T-cell (primary cell): Measurements from ENCODE around the gene SNRPB. TPM values are rescaled to one million over a fixed set of nuclear protein-coding genes. Genes with fewer than 3 reads are reported as not detected.
"Not testable (repeated sequence)": the region's sequence is repeated elsewhere in the genome, so short reads cannot be mapped to it uniquely, and the experiment has no call there.

ENCODE experiments used
- ATAC-seq, 4 experiments: fragments of 200-7000 bp in 3 of 4; fragments of 150-1000 bp in 1 of 4; cut with Tn5 transposase; replicated peaks in 1 of 4; 1 replicate in 3 of 4; 2 replicates in 1 of 4; pipeline ENCODE4 v1.10.0; 2021; ENCODE audit warnings: moderate library complexity in 3 of 4, mild to moderate bottlenecking in 2 of 4, moderate number of reproducible peaks in 1 of 4
- CTCF ChIA-PET, 2 donors: fragments of 300-600 bp; sonication (Branson Sonifier 250); formaldehyde crosslinking; loops; one replicate each; lab custom pipeline; 2022; ENCODE audit warnings: antibody characterized with exemption in 2 of 2; lab: Charles Lee
- POLR2A ChIA-PET, 2 donors: fragments of 300-600 bp; sonication (Branson Sonifier 250); formaldehyde crosslinking; loops; one replicate each; lab custom pipeline; 2022; ENCODE audit warnings: antibody characterized with exemption in 2 of 2; lab: Charles Lee
- DNase-seq, 35 experiments: peaks; one replicate each; pipeline versions ENCODE4 v3.0.0 to v3.0.0-alpha.2; 2013 to 2023
- H3K27ac ChIP-seq: one replicate; pipeline ENCODE4 v1.5.1; 2013; ENCODE audit warnings: low read length
- H3K27me3 ChIP-seq, 2 experiments: replicated peaks in 1 of 2; 1 replicate in 1 of 2; 2 replicates in 1 of 2; pipeline versions ENCODE4 v1.6.1 to v1.7.0; 2013; ENCODE audit warnings: low read length in 1 of 2, mixed read lengths in 1 of 2; ENCODE audit not compliant: control insufficient read depth in 2 of 2, insufficient read depth in 2 of 2; ENCODE audit errors: extremely low read depth in 1 of 2
- H3K36me3 ChIP-seq, 2 donors: 1 replicate in 1 of 2; 2 replicates in 1 of 2; pipeline versions ENCODE4 v1.6.1 to v1.7.0; 2013; ENCODE audit warnings: low read length in 1 of 2; ENCODE audit not compliant: control insufficient read depth in 2 of 2, insufficient read depth in 1 of 2; ENCODE audit errors: extremely low read depth in 1 of 2
- H3K4me1 ChIP-seq, 2 experiments: 1 replicate in 1 of 2; 2 replicates in 1 of 2; pipeline versions ENCODE4 v1.6.1 to v1.7.0; 2013; ENCODE audit warnings: low read length in 2 of 2, mixed read lengths in 1 of 2; ENCODE audit not compliant: insufficient read depth in 2 of 2, control insufficient read depth in 1 of 2; ENCODE audit errors: extremely low read depth in 1 of 2
- H3K4me3 ChIP-seq, 2 donors: 1 replicate in 1 of 2; 2 replicates in 1 of 2; pipeline versions ENCODE4 v1.5.1 to v1.7.0; 2013; ENCODE audit warnings: mild to moderate bottlenecking in 2 of 2, low read length in 1 of 2, moderate library complexity in 1 of 2; ENCODE audit not compliant: control insufficient read depth in 1 of 2; ENCODE audit errors: extremely low read depth in 1 of 2
- H3K9me3 ChIP-seq: 2 replicates; pipeline ENCODE4 v1.7.0; 2013
- H3K27ac Mint-ChIP-seq, 2 donors: one replicate each; pipeline ENCODE4 v1.8.0; 2020 to 2021; ENCODE audit warnings: mild to moderate bottlenecking in 2 of 2, mixed read lengths in 2 of 2
- H3K27me3 Mint-ChIP-seq, 2 donors: one replicate each; pipeline ENCODE4 v1.8.0; 2021 to 2022; ENCODE audit warnings: mixed read lengths in 2 of 2
- H3K36me3 Mint-ChIP-seq: one replicate; pipeline ENCODE4 v1.8.0; 2021; ENCODE audit warnings: mixed read lengths
- H3K4me1 Mint-ChIP-seq, 3 donors: one replicate each; pipeline ENCODE4 v1.8.0; 2020 to 2022; ENCODE audit warnings: mixed read lengths in 3 of 3, mild to moderate bottlenecking in 1 of 3
- H3K4me3 Mint-ChIP-seq, 3 donors: one replicate each; pipeline ENCODE4 v1.8.0; 2020 to 2022; ENCODE audit warnings: mild to moderate bottlenecking in 3 of 3, mixed read lengths in 3 of 3, moderate library complexity in 3 of 3
- H3K9me3 Mint-ChIP-seq, 3 donors: one replicate each; pipeline ENCODE4 v1.8.0; 2020 to 2022; ENCODE audit warnings: mixed read lengths in 3 of 3
- WGBS: methylation state at CpG from one replicate; pipeline ENCODE4 v1.1.5; 2013; ENCODE audit warnings: missing lambda C conversion rate; ENCODE audit not compliant: insufficient coverage; 5-methylcytosine and 5-hydroxymethylcytosine counted together
- total RNA-seq, 35 experiments: library from RNA in 6 of 35; stranded (reverse) in 6 of 35; fragments of 120-200 nt in 1 of 35; gene quantifications; one replicate each; pipeline versions ENCODE4 v1.2.1 to v1.2.4 and lab custom pipeline; 2013 to 2026

The SNRPB gene
- total RNA-seq, 5 donors from 2014 or later (not counting 1 experiment from before 2014, with no cell fraction given): 120 to 139 (median 128) TPM

- POLR2A ChIA-PET, H3K9me3 ChIP-seq, H3K27ac ChIP-seq, H3K36me3 ChIP-seq, H3K4me3 ChIP-seq, DNase-seq, H3K27me3 Mint-ChIP-seq, H3K36me3 Mint-ChIP-seq, H3K9me3 Mint-ChIP-seq, ATAC-seq, H3K27me3 ChIP-seq, H3K4me3 Mint-ChIP-seq, CTCF ChIA-PET, H3K27ac Mint-ChIP-seq: not testable (repeated sequence)
- no CpG with 5 or more reads among the region's 5 CpGs for WGBS
- H3K4me1 Mint-ChIP-seq: peaks cover 24 to 27% (median 25%) of the 10 kb centered on the region in 3 donors
- H3K4me1 ChIP-seq: peaks cover 0 to 18% of the 10 kb centered on the region in 2 experiments
Measured at GRCh38 chr20:2506426-2506825, 35.8 kb upstream of the SNRPB start.

GRCh38 chr20:2504803-2505202 lies 34.2 kb upstream of the SNRPB start:
- POLR2A ChIA-PET, H3K27me3 Mint-ChIP-seq, H3K27ac ChIP-seq, H3K9me3 Mint-ChIP-seq, H3K27me3 ChIP-seq, ATAC-seq, H3K9me3 ChIP-seq, H3K4me3 Mint-ChIP-seq, H3K4me3 ChIP-seq, DNase-seq, H3K27ac Mint-ChIP-seq, H3K36me3 ChIP-seq: not testable (repeated sequence)
- H3K4me1 ChIP-seq: peaks cover 0 to 18% of the 10 kb centered on the region in 2 experiments
- WGBS: no CpG with 5 or more reads among the region's 2 CpGs
- H3K4me1 Mint-ChIP-seq: peaks cover 24 to 27% (median 25%) of the 10 kb centered on the region in 3 donors
- CTCF ChIA-PET: interaction anchor here in 1 of 2 donors (1.3 kb wide), 1 partner anchor 17 kb away, joined by 3 read pairs; no protein-coding TSS in a partner anchor
- peaks cover 11% of the 10 kb centered on the region for H3K36me3 Mint-ChIP-seq

DNA sequence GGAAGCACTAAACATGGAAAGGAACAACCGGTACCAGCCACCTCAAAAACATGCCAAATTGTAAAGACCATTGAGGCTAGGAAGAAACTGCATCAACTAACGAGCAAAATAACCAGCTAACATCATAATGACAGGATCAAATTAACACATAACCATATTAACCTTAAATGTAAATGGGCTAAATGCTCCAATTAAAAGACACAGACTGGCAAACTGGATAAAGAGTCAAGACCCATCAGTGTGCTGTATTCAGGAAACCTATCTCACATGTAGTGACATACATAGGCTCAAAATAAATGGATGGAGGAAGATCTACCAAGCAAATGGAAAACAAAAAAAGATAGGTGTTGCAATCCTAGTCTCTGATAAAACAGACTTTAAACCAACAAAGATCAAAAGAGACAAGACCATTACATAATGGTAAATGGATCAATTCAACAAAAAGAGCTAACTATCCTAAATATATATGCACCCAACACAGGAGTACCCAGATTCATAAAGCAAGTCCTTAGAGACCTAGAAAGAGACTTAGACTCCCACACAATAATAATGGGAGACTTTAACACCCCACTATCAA lies 32.3 kb upstream of the SNRPB start:
- peaks cover 0 to 17% of the 10 kb centered on the region in 2 donors for H3K36me3 ChIP-seq
- H3K27me3 ChIP-seq, H3K4me1 ChIP-seq, H3K27me3 Mint-ChIP-seq, ATAC-seq, H3K9me3 Mint-ChIP-seq, H3K4me3 Mint-ChIP-seq, H3K27ac Mint-ChIP-seq, DNase-seq, H3K4me3 ChIP-seq, H3K9me3 ChIP-seq, POLR2A ChIA-PET, CTCF ChIA-PET, H3K27ac ChIP-seq: not testable (repeated sequence)
- Mint-ChIP-seq H3K36me3 (peaks cover 24% of the 10 kb centered on the region), H3K4me1 (peaks cover 14% of the 10 kb centered on the region in 3 donors)
- WGBS: no CpG with 5 or more reads among the region's 2 CpGs

- H3K27me3 Mint-ChIP-seq: no peaks in the 10 kb centered on the region
- WGBS: 67% methylated on average over 3 of the region's 4 CpGs
- no peak for ATAC-seq
- ChIA-PET POLR2A (no interaction called here), CTCF (no interaction called here)
- Histone ChIP-seq H3K4me3 (no peak overlapping the region), H3K27ac (no peak overlapping the region), H3K27me3 (no peaks in the 10 kb centered on the region), H3K36me3 (peaks cover 10 to 52% of the 10 kb centered on the region in 2 donors), H3K4me1 (no peaks in the 10 kb centered on the region), H3K9me3 (peaks cover 2% of the 10 kb centered on the region)
- peaks cover 73% of the 10 kb centered on the region for H3K36me3 Mint-ChIP-seq
- DNase-seq: no peak
- H3K4me3 Mint-ChIP-seq: no peak overlapping the region
- H3K9me3 Mint-ChIP-seq: peaks cover 6% of the 10 kb centered on the region in 3 donors
- H3K4me1 Mint-ChIP-seq: no peaks in the 10 kb centered on the region
- no peak overlapping the region for H3K27ac Mint-ChIP-seq
Measured at GRCh38 chr20:2485661-2486060, 15.1 kb upstream of the SNRPB start.

DNA sequence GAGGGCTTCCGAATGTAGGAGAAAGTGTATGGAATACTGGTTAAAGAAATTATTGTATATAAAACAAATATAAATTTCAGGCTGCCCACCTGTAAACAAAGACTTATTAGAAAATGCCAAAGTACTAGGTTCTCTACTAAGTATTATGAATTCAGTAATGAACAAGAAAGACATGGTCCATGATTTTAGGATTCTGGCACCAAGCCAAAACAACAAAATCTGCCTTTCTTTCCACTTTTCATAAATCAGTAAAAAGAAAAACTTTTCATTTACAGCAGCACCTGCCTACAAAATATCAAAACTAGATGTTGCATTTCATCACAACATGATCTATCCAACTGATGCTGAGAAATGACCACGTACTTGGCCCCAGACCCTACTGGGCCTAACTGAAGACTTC lies 14.5 kb upstream of the SNRPB start:
- Histone ChIP-seq H3K27ac (no peak overlapping the region), H3K36me3 (peaks cover 10 to 50% of the 10 kb centered on the region in 2 donors), H3K27me3 (no peaks in the 10 kb centered on the region), H3K4me3 (no peak overlapping the region), H3K9me3 (peaks cover 2% of the 10 kb centered on the region), H3K4me1 (no peaks in the 10 kb centered on the region)
- peaks cover 77% of the 10 kb centered on the region for H3K36me3 Mint-ChIP-seq
- DNase-seq: no peak
- H3K4me1 Mint-ChIP-seq: no peaks in the 10 kb centered on the region
- ChIA-PET CTCF (no interaction called here), POLR2A (no interaction called here)
- ATAC-seq: no peak
- peaks cover 9 to 11% (median 10%) of the 10 kb centered on the region in 3 donors for H3K9me3 Mint-ChIP-seq
- H3K4me3 Mint-ChIP-seq: no peak overlapping the region
- H3K27ac Mint-ChIP-seq: no peak overlapping the region
- 100% methylated on average over 1 of the region's 2 CpGs for WGBS
- H3K27me3 Mint-ChIP-seq: no peaks in the 10 kb centered on the region

GRCh38 chr20:2483504-2483903 lies 12.9 kb upstream of the SNRPB start:
- no peak overlapping the region for H3K27ac Mint-ChIP-seq
- POLR2A ChIA-PET: no interaction called here
- H3K27me3 Mint-ChIP-seq: no peaks in the 10 kb centered on the region
- no peaks in the 10 kb centered on the region for H3K4me1 Mint-ChIP-seq
- Histone ChIP-seq H3K4me1 (no peaks in the 10 kb centered on the region), H3K4me3 (no peak overlapping the region), H3K36me3 (peaks cover 10 to 42% of the 10 kb centered on the region in 2 donors), H3K9me3 (peaks cover 2% of the 10 kb centered on the region), H3K27ac (no peak overlapping the region), H3K27me3 (no peaks in the 10 kb centered on the region)
- peaks cover 9 to 11% (median 10%) of the 10 kb centered on the region in 3 donors for H3K9me3 Mint-ChIP-seq
- peaks cover 69% of the 10 kb centered on the region for H3K36me3 Mint-ChIP-seq
- CTCF ChIA-PET: no interaction called here
- 96% methylated on average over 4 of the region's 12 CpGs for WGBS
- ATAC-seq (no peak), DNase-seq (no peak)
- no peak overlapping the region for H3K4me3 Mint-ChIP-seq
